SK-N-SH (cell line): ENCODE results near the gene LGALS16.

Source experiments
- FOXM1 ChIP-seq: IDR thresholded peaks from 2 replicates; pipeline ENCODE4 v1.4.0; 2012; ENCODE audit warnings: low read depth, mild to moderate bottlenecking
- GABPA ChIP-seq: IDR thresholded peaks from 2 replicates; pipeline ENCODE4 v1.4.0; 2012; ENCODE audit warnings: low read depth, mild to moderate bottlenecking
- JUND ChIP-seq: IDR thresholded peaks from 2 replicates; pipeline ENCODE4 v1.4.0; 2012
- NFIC ChIP-seq: IDR thresholded peaks from 2 replicates; pipeline ENCODE4 v1.4.0; 2012; ENCODE audit warnings: borderline replicate concordance
- POLR2AphosphoS5 ChIP-seq: IDR thresholded peaks from 2 replicates; pipeline ENCODE4 v1.6.1; 2012; ENCODE audit warnings: low read depth, low read length
- RFX5 ChIP-seq: IDR thresholded peaks from 2 replicates; pipeline ENCODE4 v1.6.1; 2012; ENCODE audit warnings: mild to moderate bottlenecking, improper control_type of control experiment, low read length
- RXRA ChIP-seq: IDR thresholded peaks from 2 replicates; pipeline ENCODE4 v1.4.0; 2012; ENCODE audit warnings: low read depth, mild to moderate bottlenecking, borderline replicate concordance
- SIN3A ChIP-seq: IDR thresholded peaks from 2 replicates; pipeline ENCODE4 v1.6.1; 2012; ENCODE audit warnings: low read depth, mild to moderate bottlenecking, low read length, moderate library complexity, borderline replicate concordance
- TAF1 ChIP-seq: IDR thresholded peaks from 2 replicates; pipeline ENCODE4 v1.6.1; 2012; ENCODE audit warnings: low read depth, mild to moderate bottlenecking, low read length, moderate library complexity, borderline replicate concordance
- TF ChIP-seq, protein P1 (sequence below): fragments of 200-600 bp; sonication (generic); IDR thresholded peaks from 2 replicates; pipeline ENCODE4 v1.6.1; 2017; ENCODE audit warnings: antibody characterized with exemption, mild to moderate bottlenecking, moderate library complexity
- TF ChIP-seq, protein P2 (sequence below): IDR thresholded peaks from 2 replicates; pipeline ENCODE4 v1.4.0; 2012; ENCODE audit warnings: low read depth
- TF ChIP-seq, protein P3 (sequence below): IDR thresholded peaks from 2 replicates; pipeline ENCODE4 v1.6.1; 2012; ENCODE audit warnings: mild to moderate bottlenecking, low read depth, low read length, moderate library complexity

DNA sequence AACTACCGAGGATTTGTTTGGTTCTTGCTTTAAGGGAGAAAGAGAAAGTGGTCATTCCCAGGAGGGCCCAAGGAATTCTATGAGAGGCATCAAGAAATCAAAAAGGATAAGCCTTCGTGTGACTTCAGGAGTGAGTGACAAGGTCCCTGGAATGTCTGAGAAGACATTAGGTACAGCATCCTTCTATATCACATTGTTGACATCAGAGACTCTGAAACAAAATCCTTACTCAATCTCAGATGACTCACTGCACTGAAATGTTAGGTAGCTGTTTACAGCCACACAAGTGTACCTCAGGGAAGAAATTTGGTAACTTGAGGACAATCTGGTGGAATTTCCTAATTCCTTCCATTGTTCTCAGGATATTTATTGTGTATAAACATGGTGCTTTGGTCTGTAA, 40.7 kb downstream of the LGALS16 start:
- TF ChIP-seq, protein P1, sequence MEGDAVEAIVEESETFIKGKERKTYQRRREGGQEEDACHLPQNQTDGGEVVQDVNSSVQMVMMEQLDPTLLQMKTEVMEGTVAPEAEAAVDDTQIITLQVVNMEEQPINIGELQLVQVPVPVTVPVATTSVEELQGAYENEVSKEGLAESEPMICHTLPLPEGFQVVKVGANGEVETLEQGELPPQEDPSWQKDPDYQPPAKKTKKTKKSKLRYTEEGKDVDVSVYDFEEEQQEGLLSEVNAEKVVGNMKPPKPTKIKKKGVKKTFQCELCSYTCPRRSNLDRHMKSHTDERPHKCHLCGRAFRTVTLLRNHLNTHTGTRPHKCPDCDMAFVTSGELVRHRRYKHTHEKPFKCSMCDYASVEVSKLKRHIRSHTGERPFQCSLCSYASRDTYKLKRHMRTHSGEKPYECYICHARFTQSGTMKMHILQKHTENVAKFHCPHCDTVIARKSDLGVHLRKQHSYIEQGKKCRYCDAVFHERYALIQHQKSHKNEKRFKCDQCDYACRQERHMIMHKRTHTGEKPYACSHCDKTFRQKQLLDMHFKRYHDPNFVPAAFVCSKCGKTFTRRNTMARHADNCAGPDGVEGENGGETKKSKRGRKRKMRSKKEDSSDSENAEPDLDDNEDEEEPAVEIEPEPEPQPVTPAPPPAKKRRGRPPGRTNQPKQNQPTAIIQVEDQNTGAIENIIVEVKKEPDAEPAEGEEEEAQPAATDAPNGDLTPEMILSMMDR: no peak
- TF ChIP-seq RXRA (no peak), NFIC (no peak), POLR2AphosphoS5 (no peak), SIN3A (no peak), JUND (no peak), TAF1 (no peak), RFX5 (no peak), FOXM1 (no peak), GABPA (no peak)
- TF ChIP-seq, protein P2, sequence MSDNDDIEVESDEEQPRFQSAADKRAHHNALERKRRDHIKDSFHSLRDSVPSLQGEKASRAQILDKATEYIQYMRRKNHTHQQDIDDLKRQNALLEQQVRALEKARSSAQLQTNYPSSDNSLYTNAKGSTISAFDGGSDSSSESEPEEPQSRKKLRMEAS: no peak
- TF ChIP-seq, protein P3, sequence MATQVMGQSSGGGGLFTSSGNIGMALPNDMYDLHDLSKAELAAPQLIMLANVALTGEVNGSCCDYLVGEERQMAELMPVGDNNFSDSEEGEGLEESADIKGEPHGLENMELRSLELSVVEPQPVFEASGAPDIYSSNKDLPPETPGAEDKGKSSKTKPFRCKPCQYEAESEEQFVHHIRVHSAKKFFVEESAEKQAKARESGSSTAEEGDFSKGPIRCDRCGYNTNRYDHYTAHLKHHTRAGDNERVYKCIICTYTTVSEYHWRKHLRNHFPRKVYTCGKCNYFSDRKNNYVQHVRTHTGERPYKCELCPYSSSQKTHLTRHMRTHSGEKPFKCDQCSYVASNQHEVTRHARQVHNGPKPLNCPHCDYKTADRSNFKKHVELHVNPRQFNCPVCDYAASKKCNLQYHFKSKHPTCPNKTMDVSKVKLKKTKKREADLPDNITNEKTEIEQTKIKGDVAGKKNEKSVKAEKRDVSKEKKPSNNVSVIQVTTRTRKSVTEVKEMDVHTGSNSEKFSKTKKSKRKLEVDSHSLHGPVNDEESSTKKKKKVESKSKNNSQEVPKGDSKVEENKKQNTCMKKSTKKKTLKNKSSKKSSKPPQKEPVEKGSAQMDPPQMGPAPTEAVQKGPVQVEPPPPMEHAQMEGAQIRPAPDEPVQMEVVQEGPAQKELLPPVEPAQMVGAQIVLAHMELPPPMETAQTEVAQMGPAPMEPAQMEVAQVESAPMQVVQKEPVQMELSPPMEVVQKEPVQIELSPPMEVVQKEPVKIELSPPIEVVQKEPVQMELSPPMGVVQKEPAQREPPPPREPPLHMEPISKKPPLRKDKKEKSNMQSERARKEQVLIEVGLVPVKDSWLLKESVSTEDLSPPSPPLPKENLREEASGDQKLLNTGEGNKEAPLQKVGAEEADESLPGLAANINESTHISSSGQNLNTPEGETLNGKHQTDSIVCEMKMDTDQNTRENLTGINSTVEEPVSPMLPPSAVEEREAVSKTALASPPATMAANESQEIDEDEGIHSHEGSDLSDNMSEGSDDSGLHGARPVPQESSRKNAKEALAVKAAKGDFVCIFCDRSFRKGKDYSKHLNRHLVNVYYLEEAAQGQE: no peak
